Measurements from ENCODE around the gene DNAJC8.

The DNAJC8 gene

DNA sequence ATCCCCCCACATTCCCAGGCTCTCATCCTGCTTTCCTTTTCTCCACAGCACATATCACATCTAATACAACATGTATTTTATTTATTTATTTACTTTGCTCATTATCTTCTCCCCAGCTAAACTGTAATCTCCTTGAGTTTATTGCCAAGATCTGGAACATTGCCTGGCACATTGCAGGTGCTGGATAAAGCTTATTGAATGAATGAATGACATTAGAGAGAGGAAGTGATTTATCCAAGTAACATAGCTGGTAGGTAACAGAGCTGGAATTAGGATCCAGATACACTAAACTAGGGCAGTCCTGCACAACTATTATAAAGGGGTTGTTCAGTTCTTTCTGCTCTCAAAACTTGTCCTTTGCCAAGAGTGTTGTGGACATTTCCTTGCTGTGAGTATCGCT, 47.8 kb downstream of the DNAJC8 start:
- TF ChIP-seq FOXP2 (optimal IDR thresholded peaks at IDR 0.05; ENCODE audit: borderline replicate concordance, extremely low read depth, extremely low read length, insufficient read depth), result no peak
- TF ChIP-seq POLR2AphosphoS5 (IDR thresholded peaks at IDR 0.05; ENCODE audit: low read depth, low read length), result no peak
- TF ChIP-seq, protein P1, sequence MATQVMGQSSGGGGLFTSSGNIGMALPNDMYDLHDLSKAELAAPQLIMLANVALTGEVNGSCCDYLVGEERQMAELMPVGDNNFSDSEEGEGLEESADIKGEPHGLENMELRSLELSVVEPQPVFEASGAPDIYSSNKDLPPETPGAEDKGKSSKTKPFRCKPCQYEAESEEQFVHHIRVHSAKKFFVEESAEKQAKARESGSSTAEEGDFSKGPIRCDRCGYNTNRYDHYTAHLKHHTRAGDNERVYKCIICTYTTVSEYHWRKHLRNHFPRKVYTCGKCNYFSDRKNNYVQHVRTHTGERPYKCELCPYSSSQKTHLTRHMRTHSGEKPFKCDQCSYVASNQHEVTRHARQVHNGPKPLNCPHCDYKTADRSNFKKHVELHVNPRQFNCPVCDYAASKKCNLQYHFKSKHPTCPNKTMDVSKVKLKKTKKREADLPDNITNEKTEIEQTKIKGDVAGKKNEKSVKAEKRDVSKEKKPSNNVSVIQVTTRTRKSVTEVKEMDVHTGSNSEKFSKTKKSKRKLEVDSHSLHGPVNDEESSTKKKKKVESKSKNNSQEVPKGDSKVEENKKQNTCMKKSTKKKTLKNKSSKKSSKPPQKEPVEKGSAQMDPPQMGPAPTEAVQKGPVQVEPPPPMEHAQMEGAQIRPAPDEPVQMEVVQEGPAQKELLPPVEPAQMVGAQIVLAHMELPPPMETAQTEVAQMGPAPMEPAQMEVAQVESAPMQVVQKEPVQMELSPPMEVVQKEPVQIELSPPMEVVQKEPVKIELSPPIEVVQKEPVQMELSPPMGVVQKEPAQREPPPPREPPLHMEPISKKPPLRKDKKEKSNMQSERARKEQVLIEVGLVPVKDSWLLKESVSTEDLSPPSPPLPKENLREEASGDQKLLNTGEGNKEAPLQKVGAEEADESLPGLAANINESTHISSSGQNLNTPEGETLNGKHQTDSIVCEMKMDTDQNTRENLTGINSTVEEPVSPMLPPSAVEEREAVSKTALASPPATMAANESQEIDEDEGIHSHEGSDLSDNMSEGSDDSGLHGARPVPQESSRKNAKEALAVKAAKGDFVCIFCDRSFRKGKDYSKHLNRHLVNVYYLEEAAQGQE (IDR thresholded peaks at IDR 0.05; ENCODE audit: insufficient read depth in 1 of 2, low read depth in 2 of 2, low read length in 2 of 2), result no peak
- no peak for TF ChIP-seq SIN3A (IDR thresholded peaks at IDR 0.05; ENCODE audit: borderline replicate concordance, insufficient read depth, low read length)
- no peak for TF ChIP-seq TAF1 (IDR thresholded peaks at IDR 0.05; ENCODE audit: borderline replicate concordance, insufficient read depth, low read length)

DNA sequence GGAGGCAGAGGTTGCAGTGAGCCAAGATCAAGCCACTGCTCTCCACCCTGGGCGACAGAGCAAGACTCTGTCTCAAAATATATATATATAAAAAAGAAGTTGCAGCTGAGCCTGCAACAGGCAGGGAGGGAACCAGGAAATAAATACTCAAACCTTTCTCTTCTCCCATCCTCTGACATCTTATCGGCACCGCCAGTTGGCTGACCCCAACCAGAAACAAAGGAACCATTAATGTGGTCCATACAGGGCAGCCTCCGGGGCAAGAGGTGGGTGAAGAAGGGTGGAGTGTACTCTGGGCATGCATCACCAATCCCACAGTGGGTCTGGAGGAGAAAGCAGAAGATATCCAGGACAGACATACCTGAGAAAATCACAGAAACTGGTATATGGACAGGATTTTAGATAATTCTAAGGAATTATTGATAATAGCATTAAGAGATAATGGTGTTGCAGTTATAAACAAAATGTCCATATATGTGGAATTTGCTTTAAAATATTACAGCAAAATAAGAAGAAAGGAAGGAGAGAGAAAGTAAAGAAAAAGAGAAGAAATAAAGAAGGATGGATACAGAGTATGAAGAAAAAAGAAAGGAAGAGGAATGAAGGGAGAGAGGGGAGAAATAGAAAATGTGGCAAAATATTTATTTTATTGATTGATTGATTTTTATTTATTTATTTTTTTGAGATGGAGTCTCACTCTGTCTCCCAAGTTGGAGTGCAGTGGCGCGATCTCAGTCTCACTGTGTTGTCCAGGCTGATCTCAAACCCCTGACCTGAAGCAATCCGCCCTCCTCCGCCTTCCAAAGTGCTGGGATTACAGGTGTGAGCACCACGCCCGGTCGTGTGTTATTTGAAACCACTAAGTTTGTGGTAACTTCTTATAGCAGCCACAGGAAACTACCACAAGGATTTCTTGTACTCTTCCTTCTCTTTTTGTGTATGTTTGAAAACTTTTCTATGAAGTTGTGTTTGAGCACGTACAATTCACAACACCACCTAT, 52.2 kb downstream of the DNAJC8 start:
- TF ChIP-seq POLR2AphosphoS5 (IDR thresholded peaks at IDR 0.05; ENCODE audit: low read depth, low read length), result no peak
- TF ChIP-seq SIN3A (IDR thresholded peaks at IDR 0.05; ENCODE audit: borderline replicate concordance, insufficient read depth, low read length), result no peak
- TF ChIP-seq FOXP2 (optimal IDR thresholded peaks at IDR 0.05; ENCODE audit: borderline replicate concordance, extremely low read depth, extremely low read length, insufficient read depth), result no peak
- TF ChIP-seq, protein P1 (IDR thresholded peaks at IDR 0.05; ENCODE audit: insufficient read depth in 1 of 2, low read depth in 2 of 2, low read length in 2 of 2), result no peak
- no peak for TF ChIP-seq TAF1 (IDR thresholded peaks at IDR 0.05; ENCODE audit: borderline replicate concordance, insufficient read depth, low read length)

DNA sequence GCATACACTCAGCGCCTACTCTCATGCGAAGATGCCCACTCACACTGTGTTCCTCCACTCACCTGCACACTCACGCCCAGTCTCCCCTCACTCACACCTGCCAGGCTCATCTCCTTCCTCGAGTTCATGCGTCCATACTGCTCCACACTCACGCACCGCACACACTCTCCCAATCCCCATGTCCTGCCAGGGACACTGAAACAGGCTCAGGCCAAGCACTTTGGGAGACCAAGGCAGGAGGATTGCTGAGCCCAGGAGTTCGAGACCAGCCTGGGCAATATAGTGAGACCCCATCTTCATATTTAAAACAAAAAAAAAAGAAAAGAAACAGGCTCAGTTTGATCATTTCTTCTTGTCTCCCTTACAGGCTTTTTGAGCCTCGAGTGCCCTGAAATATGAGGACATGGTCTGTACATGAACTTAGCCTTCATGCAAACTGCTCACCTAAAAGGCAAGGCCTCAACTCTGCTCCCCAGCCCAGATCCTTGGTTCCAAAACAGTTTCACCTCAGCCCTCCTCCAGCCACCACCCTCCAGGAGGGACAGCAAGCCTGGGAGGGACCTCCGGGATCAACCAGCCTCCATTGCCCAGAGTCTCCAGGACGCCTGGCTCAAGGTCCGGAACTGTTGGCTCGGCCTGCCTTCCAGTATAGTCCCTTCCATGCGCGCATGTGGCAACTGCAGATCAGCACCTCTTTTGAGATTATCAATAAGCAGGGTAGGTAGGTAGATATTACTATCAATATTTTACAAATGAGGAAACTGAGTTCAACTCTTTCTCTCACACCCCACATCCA, 53.9 kb downstream of the DNAJC8 start:
- TF ChIP-seq, protein P1 (IDR thresholded peaks at IDR 0.05; ENCODE audit: insufficient read depth in 1 of 2, low read depth in 2 of 2, low read length in 2 of 2), result no peak

DNA sequence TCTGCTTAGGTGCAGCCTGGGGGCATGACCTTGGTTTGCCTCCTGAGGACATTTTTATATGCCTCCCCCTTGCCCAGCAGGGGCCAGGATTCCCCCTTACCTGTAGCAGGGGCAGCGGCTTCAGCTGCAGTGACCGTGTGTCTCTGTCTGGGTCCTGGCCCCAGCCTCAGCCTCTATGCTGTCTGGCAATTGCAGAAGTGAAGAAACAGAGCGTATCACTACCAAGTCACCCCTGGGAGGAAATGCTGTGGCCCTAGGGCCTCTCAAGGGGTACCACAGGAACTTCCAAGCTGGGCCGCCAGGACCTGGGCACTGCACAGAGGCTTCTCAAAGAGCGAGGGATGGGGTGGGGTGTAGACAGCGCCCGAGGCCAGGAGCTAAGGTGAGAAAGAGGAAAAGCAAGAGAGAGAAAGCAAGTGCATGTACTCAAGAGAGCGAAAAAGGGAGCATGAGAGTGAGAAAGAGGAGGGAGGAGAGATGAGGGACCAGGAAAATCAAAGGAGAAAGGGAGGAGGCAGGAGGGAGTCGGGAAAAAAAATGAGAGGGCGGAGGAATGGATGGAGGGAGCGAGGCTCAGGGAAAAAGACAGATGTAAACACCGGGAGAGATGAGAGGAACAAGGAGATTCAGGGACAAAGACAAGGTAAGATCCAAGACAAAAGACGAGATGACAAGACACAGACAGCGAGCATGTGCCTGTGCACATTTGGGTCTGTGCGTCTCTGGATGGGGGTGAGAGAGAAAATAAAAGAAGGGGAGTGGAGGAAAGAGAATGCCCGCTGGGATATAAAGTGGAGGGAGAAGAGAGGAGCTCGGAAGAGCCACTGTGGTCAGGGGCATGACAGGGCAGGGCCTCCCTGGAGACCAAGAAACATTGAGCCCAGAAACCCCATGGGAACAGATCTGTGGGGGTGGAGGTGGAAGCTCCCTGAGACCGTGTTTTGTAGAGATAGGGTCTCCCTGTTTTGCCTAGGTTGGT, 56.0 kb downstream of the DNAJC8 start, which contains the start of gene PTAFR:
TSS of gene PTAFR (minus strand) at position 199 of the 979 bp plus-strand sequence. CDS start 25,669 bp downstream, outside the sequence.
- TF ChIP-seq SIN3A (IDR thresholded peaks at IDR 0.05; ENCODE audit: borderline replicate concordance, insufficient read depth, low read length), result no peak
- TF ChIP-seq FOXP2 (optimal IDR thresholded peaks at IDR 0.05; ENCODE audit: borderline replicate concordance, extremely low read depth, extremely low read length, insufficient read depth), result no peak
- TF ChIP-seq, protein P1 (IDR thresholded peaks at IDR 0.05; ENCODE audit: insufficient read depth in 1 of 2, low read depth in 2 of 2, low read length in 2 of 2), result no peak
- no peak for TF ChIP-seq TAF1 (IDR thresholded peaks at IDR 0.05; ENCODE audit: borderline replicate concordance, insufficient read depth, low read length)
- no peak for TF ChIP-seq POLR2AphosphoS5 (IDR thresholded peaks at IDR 0.05; ENCODE audit: low read depth, low read length)

All from PFSK-1 (cell line).